GM12891 (cell line): ENCODE results near the gene CES2.
"Not testable (repeated sequence)": the region's sequence is repeated elsewhere in the genome, so short reads cannot be mapped to it uniquely, and the experiment has no call there.

Experiments
- PAX5 ChIP-seq: IDR thresholded peaks from 2 replicates; pipeline ENCODE4 v1.6.1; 2011; ENCODE audit warnings: low read length, moderate library complexity, mild to moderate bottlenecking; ENCODE audit not compliant: insufficient read depth, severe bottlenecking
- POLR2A ChIP-seq: IDR thresholded peaks from 2 replicates; pipeline ENCODE4 v1.6.1; 2011; ENCODE audit warnings: low read depth, low read length, control low read depth
- POLR2AphosphoS5 ChIP-seq: IDR thresholded peaks from 2 replicates; pipeline ENCODE4 v1.6.1; 2011; ENCODE audit warnings: low read depth, low read length, control low read depth
- SPI1 ChIP-seq: IDR thresholded peaks from 2 replicates; pipeline ENCODE4 v1.6.1; 2011; ENCODE audit warnings: low read depth, low read length, control low read depth
- TAF1 ChIP-seq: IDR thresholded peaks from 2 replicates; pipeline ENCODE4 v1.6.1; 2011; ENCODE audit warnings: low read depth, low read length, control low read depth

DNA sequence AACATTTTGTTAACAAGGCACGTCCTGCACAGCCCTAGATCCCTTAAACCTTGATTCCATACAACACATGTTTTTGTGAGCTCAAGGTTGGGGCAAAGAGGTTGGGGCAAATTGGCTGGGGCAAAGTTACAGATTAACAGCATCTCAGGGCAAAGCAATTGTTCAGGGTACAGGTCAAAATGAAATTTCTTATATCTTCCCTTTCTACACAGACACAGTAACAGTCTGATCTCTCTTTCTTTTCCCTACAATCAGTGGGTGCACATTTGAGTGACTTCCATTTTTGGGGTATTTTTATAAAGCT is 20.8 kb downstream of the CES2 start:
- TF ChIP-seq POLR2A, POLR2AphosphoS5, TAF1, PAX5, SPI1: not testable (repeated sequence)
